Spleen (tissue), 11 donors: ENCODE results near the gene PTPRN2. TPM values are rescaled to one million over a fixed set of nuclear protein-coding genes. Genes with fewer than 3 reads are reported as not detected.
A peak's percentile ranks its signal among the peaks of the same experiment; 100 is the strongest.

Experiments
- DNase-seq: peaks from one replicate; pipeline ENCODE4 v3.0.0-alpha.2; 2020
- H3K27ac ChIP-seq, 8 donors: fragments of 200-600 bp; sonication (generic) in 7 of 8; 1 replicate in 4 of 8; 2 replicates in 4 of 8; pipeline versions ENCODE4 v1.5.0 to v1.8.0; 2016 to 2021; ENCODE audit warnings: inconsistent platforms in 4 of 8, mild to moderate bottlenecking in 4 of 8, moderate library complexity in 1 of 8
- H3K27me3 ChIP-seq, 7 donors: fragments of 200-600 bp; sonication (generic) in 6 of 7; replicated peaks in 1 of 7; 1 replicate in 4 of 7; 2 replicates in 3 of 7; pipeline versions ENCODE4 v1.5.0 to v1.8.0; 2016 to 2021; ENCODE audit warnings: inconsistent platforms in 3 of 7, mild to moderate bottlenecking in 1 of 7
- H3K36me3 ChIP-seq, 6 donors: fragments of 200-600 bp; sonication (generic) in 5 of 6; 1 replicate in 4 of 6; 2 replicates in 2 of 6; pipeline versions ENCODE4 v1.5.0 to v1.8.0; 2016 to 2021; ENCODE audit warnings: inconsistent platforms in 2 of 6
- H3K4me1 ChIP-seq, 6 donors: fragments of 200-600 bp; sonication (generic) in 5 of 6; 1 replicate in 3 of 6; 2 replicates in 3 of 6; pipeline versions ENCODE4 v1.5.0 to v1.8.0; 2016 to 2021; ENCODE audit warnings: inconsistent platforms in 3 of 6
- H3K4me3 ChIP-seq, 8 donors: fragments of 200-600 bp; sonication (generic) in 7 of 8; 1 replicate in 4 of 8; 2 replicates in 4 of 8; pipeline versions ENCODE4 v1.5.0 to v1.8.0; 2016 to 2021; ENCODE audit warnings: inconsistent platforms in 4 of 8, mild to moderate bottlenecking in 4 of 8, moderate library complexity in 2 of 8
- H3K9me3 ChIP-seq, 8 donors: fragments of 200-600 bp; sonication (generic) in 7 of 8; 1 replicate in 4 of 8; 2 replicates in 4 of 8; pipeline versions ENCODE4 v1.5.0 to v1.8.0; 2016 to 2021; ENCODE audit warnings: inconsistent platforms in 4 of 8
- CTCF ChIP-seq, 11 experiments: fragments of 200-600 bp in 7 of 11; fragments of 450-650 bp in 4 of 11; sonication (generic) in 4 of 11; IDR thresholded peaks in 8 of 11; conservative IDR thresholded peaks in 3 of 11; 1 replicate in 7 of 11; 2 replicates in 4 of 11; pipeline versions ENCODE4 v1.4.0 to v1.8.0; 2016 to 2021; ENCODE audit warnings: antibody characterized with exemption in 11 of 11, inconsistent platforms in 4 of 11, mild to moderate bottlenecking in 1 of 11
- POLR2A ChIP-seq, 3 donors: fragments of 450-650 bp; IDR thresholded peaks; one replicate each; pipeline ENCODE4 v1.5.1; 2017; ENCODE audit warnings: antibody characterized with exemption in 3 of 3, mild to moderate bottlenecking in 1 of 3
- POLR2AphosphoS5 ChIP-seq, 3 donors: sonication (generic); formaldehyde crosslinking; IDR thresholded peaks; one replicate each; pipeline ENCODE4 v1.5.1; 2017; ENCODE audit warnings: antibody characterized with exemption in 3 of 3
- WGBS, 5 donors: extraction: QIAGEN DNeasy Blood & Tissue Kit in 3 of 5; methylation state at CpG; one replicate each; pipeline versions ENCODE4 v1.1.5 to v1.1.7; 2013 to 2018; 5-methylcytosine and 5-hydroxymethylcytosine counted together
- intact Hi-C: fragments of 100-400 bp; cut with DNase I; formaldehyde crosslinking; loops from one replicate; pipeline ENCODE4 v1.15.0; 2023; ENCODE audit warnings: low total_unique reads
- polyA plus RNA-seq, 3 donors: library from polyadenylated mRNA; stranded (reverse); fragments of 200-250 nt; gene quantifications; one replicate each; pipeline ENCODE4 v1.2.1, GENCODE V29; 2013
- total RNA-seq, 7 donors: library from RNA; depleted of rRNA in 3 of 7; stranded (reverse); fragments of >200 nt in 3 of 7; fragmentation: NEBNext Ultra II Directional in 4 of 7; extraction: Animal tissue kit (Norgen Biotek cat#: 25700) in 4 of 7; gene quantifications; one replicate each; pipeline versions ENCODE4 v1.1.0 to v1.2.1, GENCODE V29; 2016 to 2021
- donor health status: healthy with polysubstance abuse.
- donor health status: DM: no; HTN: no; CAD: no; lungs with moderate emphysema.
- donor health status: DM: no; HTN: no; CAD: no.
- donor health status: Bipolar disorder and iron deficiency.
- donor health status: healthy.
- donor health status: DM: no; HTN: no; CAD: no.
- donor health status: DM: yes; HTN: yes; CAD: no.

The PTPRN2 gene
- total and polyA plus RNA-seq, 10 donors, result 7.0 to 22.8 (median 16.8) TPM

- whole genome bisulfite sequencing, 5 donors, result 78 to 84% (median 78%) methylated on average over 14 of the region's 14 CpGs
- Histone ChIP-seq H3K27me3 (peaks cover 0 to 45% (median 0%) of the 10 kb centered on the region in 7 donors), H3K36me3 (no peaks in the 10 kb centered on the region), H3K9me3 (peaks cover 0 to 10% (median 6%) of the 10 kb centered on the region in 8 donors), H3K27ac (no peak overlapping the region), H3K4me3 (peak overlapping the region in 1 of 8 donors; percentile 45), H3K4me1 (peaks cover 0 to 26% (median 15%) of the 10 kb centered on the region in 6 donors)
- no peak for TF ChIP-seq POLR2AphosphoS5 (IDR thresholded peaks at IDR 0.05)
- no peak for TF ChIP-seq CTCF (IDR thresholded peaks at IDR 0.05 in 8 of 11, conservative IDR thresholded peaks at IDR 0.05 in 3 of 11)
- no peak for TF ChIP-seq POLR2A (IDR thresholded peaks at IDR 0.05)
- intact Hi-C loops, result no loop called here
- peak; percentile 56 for DNase-seq
Observed at GRCh38 chr7:157874208-157874816, 713.3 kb downstream of the PTPRN2 start.

GRCh38 chr7:157873664-157874063 is 714.0 kb downstream of the PTPRN2 start:
- intact Hi-C loops, result no loop called here
- H3K27ac ChIP-seq, result no peak overlapping the region
- peaks cover 0 to 45% (median 0%) of the 10 kb centered on the region in 7 donors for H3K27me3 ChIP-seq
- no peak overlapping the region for H3K4me3 ChIP-seq
- 77 to 86% (median 82%) methylated on average over 14 to 17 of the region's 17 CpGs for WGBS, 5 donors
- no peaks in the 10 kb centered on the region for H3K36me3 ChIP-seq
- no peak for DNase-seq
- no peak for TF ChIP-seq CTCF (IDR thresholded peaks at IDR 0.05 in 8 of 11, conservative IDR thresholded peaks at IDR 0.05 in 3 of 11)
- no peak for TF ChIP-seq POLR2AphosphoS5 (IDR thresholded peaks at IDR 0.05)
- no peak for TF ChIP-seq POLR2A (IDR thresholded peaks at IDR 0.05)
- peaks cover 0 to 11% (median 7%) of the 10 kb centered on the region in 8 donors for H3K9me3 ChIP-seq
- peaks cover 0 to 26% (median 15%) of the 10 kb centered on the region in 6 donors for H3K4me1 ChIP-seq

- 67 to 95% (median 82%) methylated on average over 26 to 30 of the region's 30 CpGs for WGBS, 5 donors
- Histone ChIP-seq H3K4me3 (no peak overlapping the region), H3K27ac (no peak overlapping the region), H3K27me3 (peaks cover 0 to 45% (median 0%) of the 10 kb centered on the region in 7 donors), H3K4me1 (peaks cover 0 to 26% (median 15%) of the 10 kb centered on the region in 6 donors), H3K9me3 (peaks cover 0 to 11% (median 7%) of the 10 kb centered on the region in 8 donors), H3K36me3 (no peaks in the 10 kb centered on the region)
- no peak for TF ChIP-seq CTCF (IDR thresholded peaks at IDR 0.05 in 8 of 11, conservative IDR thresholded peaks at IDR 0.05 in 3 of 11)
- no peak for TF ChIP-seq POLR2A (IDR thresholded peaks at IDR 0.05)
- no peak for TF ChIP-seq POLR2AphosphoS5 (IDR thresholded peaks at IDR 0.05)
- DNase-seq, result peak; percentile 74
- intact Hi-C loops, result no loop called here
Observed at GRCh38 chr7:157873181-157873580, 714.4 kb downstream of the PTPRN2 start.

GRCh38 chr7:157872447-157872846 is 715.2 kb downstream of the PTPRN2 start:
- 81 to 89% (median 87%) methylated on average over 11 to 12 of the region's 12 CpGs for WGBS, 5 donors
- intact Hi-C loops, result no loop called here
- H3K27ac ChIP-seq, result no peak overlapping the region
- H3K27me3 ChIP-seq, result peaks cover 0 to 44% (median 0%) of the 10 kb centered on the region in 7 donors
- H3K4me1 ChIP-seq, result peaks cover 0 to 26% (median 15%) of the 10 kb centered on the region in 6 donors
- TF ChIP-seq POLR2AphosphoS5 (IDR thresholded peaks at IDR 0.05), result no peak
- TF ChIP-seq CTCF (IDR thresholded peaks at IDR 0.05 in 8 of 11, conservative IDR thresholded peaks at IDR 0.05 in 3 of 11), result no peak
- no peak for TF ChIP-seq POLR2A (IDR thresholded peaks at IDR 0.05)
- no peak overlapping the region for H3K4me3 ChIP-seq
- no peaks in the 10 kb centered on the region for H3K36me3 ChIP-seq
- peaks cover 0 to 17% (median 7%) of the 10 kb centered on the region in 8 donors for H3K9me3 ChIP-seq
- DNase-seq, result no peak
